ENCODE measurements around the gene CLIC4. TPM values are rescaled to one million over a fixed set of nuclear protein-coding genes. Genes with fewer than 3 reads are reported as not detected.

The CLIC4 gene
- total and polyA plus RNA-seq, 9 of the 15 experiments (the other 6 are each of a cell fraction or from before 2014, with no cell fraction given), result 16.0 to 67.5 (median 38.4) TPM

DNA sequence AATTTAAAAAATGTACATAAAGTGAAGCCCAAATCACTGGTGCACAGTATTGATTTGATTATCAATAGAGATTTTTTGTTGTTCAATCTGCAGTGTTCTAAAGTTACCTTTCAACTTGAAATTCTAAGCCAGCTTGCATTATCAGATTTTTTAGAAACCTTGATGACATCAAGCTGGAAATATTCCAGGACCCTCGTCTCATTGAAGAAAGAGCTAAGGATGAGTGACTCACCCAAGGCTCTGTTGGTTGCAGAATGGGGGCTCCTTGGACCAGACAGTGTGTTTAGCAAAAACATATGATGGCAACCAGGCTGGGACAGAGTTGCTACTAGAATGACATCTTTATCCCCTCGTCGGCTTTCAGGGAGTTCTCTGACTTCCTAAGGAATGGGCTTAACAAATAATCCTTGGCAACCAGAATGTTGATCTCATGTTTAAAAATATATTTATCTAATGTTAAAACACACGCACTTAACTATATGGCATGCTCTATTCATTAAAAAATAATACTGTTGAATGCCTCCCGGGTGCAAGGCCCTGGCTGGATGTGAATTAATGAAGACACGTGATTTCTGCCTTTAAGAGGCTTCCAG, 105.2 kb downstream of the CLIC4 start:
- no peaks in the 10 kb centered on the region for H3K36me3 ChIP-seq (ENCODE audit: control insufficient read depth, insufficient read depth, low read length)
- WGBS (ENCODE audit: insufficient coverage, low coverage, missing lambda C conversion rate), result 15% methylated on average over 6 of the region's 6 CpGs
- ChIA-PET POLR2A (interaction anchor here (1.1 kb wide), 1 partner anchor 13 kb away, joined by 3 read pairs; no protein-coding TSS in a partner anchor), CTCF (ENCODE audit: low intra/inter-chr PET ratio) (interaction anchor here (1.0 to 3.0 kb wide), 5 partner anchors 48 to 354 kb away, joined by 3 to 12 read pairs (median 4); no protein-coding TSS in a partner anchor)
- TF ChIP-seq MYNN (IDR thresholded peaks at IDR 0.05) (no peak), MYNN (CRISPR knock-in tag; IDR thresholded peaks at IDR 0.05) (no peak), ATF3 (IDR thresholded peaks at IDR 0.05) (0 out of 2 replicates have a peak, but pooled peaks have one; percentile 13), ATF3 (CRISPR knock-in tag; conservative IDR thresholded peaks at IDR 0.05) (no peak), MECOM (CRISPR knock-in tag; IDR thresholded peaks at IDR 0.05) (no peak)
- no peaks in the 10 kb centered on the region for H3K9me1 ChIP-seq (ENCODE audit: control insufficient read depth, insufficient read depth, low read length)
- BruUV-seq (replicated peaks), result no TSS peak
- H3K4me2 ChIP-seq (ENCODE audit: insufficient read depth, low read length), result no peak overlapping the region
- peaks cover 11 to 18% of the 10 kb centered on the region in 2 experiments; a peak in 4 of 5 replicates for H3K27me3 ChIP-seq (ENCODE audit: control insufficient read depth in 2 of 2, insufficient read depth in 2 of 2, low read length in 2 of 2)
- ATAC-seq (no peak), DNase-seq (ENCODE audit: extremely low read depth in 1 of 4, low spot score in 3 of 4) (no peak), FAIRE-seq (no peak)
- H3K27ac ChIP-seq (ENCODE audit: extremely low read depth, low read depth, low read length), result no peak overlapping the region
- no peaks in the 10 kb centered on the region for H3K9me3 ChIP-seq (replicated peaks; ENCODE audit: control insufficient read depth, insufficient read depth, low read depth, low read length)
- H3K4me3 ChIP-seq, result no peak overlapping the region
- in situ Hi-C loops (cut with MboI) (loop anchor here (5.0 kb wide), 1 partner anchor 57 kb away; no protein-coding TSS in a partner anchor), intact Hi-C loops (cut with micrococcal nuclease) (no loop called here)
- no peak overlapping the region for H3K9ac ChIP-seq (ENCODE audit: insufficient read depth in 1 of 2, low read depth in 2 of 2, low read length in 2 of 2)
- H3K4me1 ChIP-seq (replicated peaks in 1 of 2; ENCODE audit: control insufficient read depth in 2 of 2, insufficient read depth in 2 of 2, low read length in 2 of 2), result peaks cover 0 to 13% of the 10 kb centered on the region in 2 experiments; a peak in 2 of 5 replicates
- no peaks in the 10 kb centered on the region for H3K79me2 ChIP-seq (ENCODE audit: control insufficient read depth, insufficient read depth, low read length)
- no peak overlapping the region for H2AFZ ChIP-seq (ENCODE audit: low read depth, low read length)
- H4K20me1 ChIP-seq (replicated peaks; ENCODE audit: control insufficient read depth, insufficient read depth, low read length), result no peaks in the 10 kb centered on the region

All from K562 (cell line).